Tibial nerve (tissue), 4 donors: ENCODE results near the gene CCDC122. TPM values are rescaled to one million over a fixed set of nuclear protein-coding genes. Genes with fewer than 3 reads are reported as not detected.

Experiments
- DNase-seq, 2 donors: peaks; one replicate each; pipeline ENCODE4 v3.0.0-alpha.2; 2019; ENCODE audit warnings: low spot score in 2 of 2
- H3K27ac ChIP-seq, 4 donors: fragments of 200-600 bp; sonication (generic) in 3 of 4; one replicate each; pipeline ENCODE4 v1.5.1; 2017 to 2019; ENCODE audit warnings: mild to moderate bottlenecking in 1 of 4
- H3K27me3 ChIP-seq, 2 donors: fragments of 200-600 bp; sonication (generic) in 1 of 2; one replicate each; pipeline versions ENCODE4 v1.5.1 to v1.6.0; 2017 to 2019
- H3K36me3 ChIP-seq, 3 donors: fragments of 200-600 bp; sonication (generic); one replicate each; pipeline ENCODE4 v1.5.1; 2018 to 2019
- H3K4me1 ChIP-seq, 4 donors: fragments of 200-600 bp; sonication (generic) in 3 of 4; one replicate each; pipeline ENCODE4 v1.5.1; 2017 to 2019
- H3K4me3 ChIP-seq, 4 donors: fragments of 200-600 bp; sonication (generic) in 3 of 4; one replicate each; pipeline ENCODE4 v1.5.1; 2017 to 2019; ENCODE audit warnings: mild to moderate bottlenecking in 1 of 4, moderate library complexity in 1 of 4
- H3K9me3 ChIP-seq, 4 donors: fragments of 200-600 bp; sonication (generic) in 3 of 4; one replicate each; pipeline ENCODE4 v1.5.1; 2017 to 2019
- EP300 ChIP-seq, 2 donors: sonication (generic); formaldehyde crosslinking; IDR thresholded peaks; one replicate each; pipeline ENCODE4 v1.6.1; 2017; ENCODE audit warnings: antibody characterized with exemption in 2 of 2, mild to moderate bottlenecking in 1 of 2
- POLR2A ChIP-seq, 2 donors: fragments of 450-650 bp; IDR thresholded peaks; one replicate each; pipeline ENCODE4 v1.6.1; 2017; ENCODE audit warnings: antibody characterized with exemption in 2 of 2, mild to moderate bottlenecking in 2 of 2, moderate library complexity in 2 of 2
- WGBS, 2 donors: methylation state at CpG; one replicate each; pipeline ENCODE4 v1.1.5; 2018; 5-methylcytosine and 5-hydroxymethylcytosine counted together
- total RNA-seq, 4 donors: library from RNA; depleted of rRNA; stranded (reverse); fragments of >200 nt; gene quantifications; one replicate each; pipeline ENCODE4 v1.1.0, GENCODE V29; 2016
- TF ChIP-seq, protein P1 (sequence below), 5 experiments: fragments of 200-600 bp in 3 of 5; fragments of 450-650 bp in 2 of 5; sonication (generic) in 3 of 5; IDR thresholded peaks; one replicate each; pipeline ENCODE4 v1.5.1; 2016 to 2019; ENCODE audit warnings: antibody characterized with exemption in 5 of 5, mild to moderate bottlenecking in 3 of 5, moderate library complexity in 2 of 5

Gene CCDC122
- total RNA-seq, 4 donors from 2014 or later: 1.0 to 5.7 (median 2.5) TPM

DNA sequence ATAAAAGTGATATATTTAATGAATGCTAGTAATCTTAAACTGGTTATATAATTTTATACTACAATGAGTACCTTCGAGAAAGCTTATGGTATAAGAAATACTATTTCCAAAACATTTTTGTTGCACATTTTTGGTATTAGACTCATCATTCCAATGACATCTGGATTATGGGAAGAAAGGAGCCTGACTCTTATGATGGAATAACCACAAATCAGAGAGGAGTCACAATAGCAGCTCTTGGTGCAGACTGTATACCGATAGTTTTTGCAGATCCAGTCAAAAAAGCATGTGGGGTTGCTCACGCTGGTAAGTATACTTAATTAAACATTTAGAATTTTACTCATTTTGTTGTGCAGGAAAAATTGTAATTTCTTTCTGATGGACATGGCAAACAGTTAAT, 4.1 kb upstream of the CCDC122 start:
- no peak overlapping the region for H3K4me3 ChIP-seq
- no peaks in the 10 kb centered on the region for H3K9me3 ChIP-seq
- no peak overlapping the region for H3K27ac ChIP-seq
- no peak for DNase-seq
- TF ChIP-seq, protein P1, sequence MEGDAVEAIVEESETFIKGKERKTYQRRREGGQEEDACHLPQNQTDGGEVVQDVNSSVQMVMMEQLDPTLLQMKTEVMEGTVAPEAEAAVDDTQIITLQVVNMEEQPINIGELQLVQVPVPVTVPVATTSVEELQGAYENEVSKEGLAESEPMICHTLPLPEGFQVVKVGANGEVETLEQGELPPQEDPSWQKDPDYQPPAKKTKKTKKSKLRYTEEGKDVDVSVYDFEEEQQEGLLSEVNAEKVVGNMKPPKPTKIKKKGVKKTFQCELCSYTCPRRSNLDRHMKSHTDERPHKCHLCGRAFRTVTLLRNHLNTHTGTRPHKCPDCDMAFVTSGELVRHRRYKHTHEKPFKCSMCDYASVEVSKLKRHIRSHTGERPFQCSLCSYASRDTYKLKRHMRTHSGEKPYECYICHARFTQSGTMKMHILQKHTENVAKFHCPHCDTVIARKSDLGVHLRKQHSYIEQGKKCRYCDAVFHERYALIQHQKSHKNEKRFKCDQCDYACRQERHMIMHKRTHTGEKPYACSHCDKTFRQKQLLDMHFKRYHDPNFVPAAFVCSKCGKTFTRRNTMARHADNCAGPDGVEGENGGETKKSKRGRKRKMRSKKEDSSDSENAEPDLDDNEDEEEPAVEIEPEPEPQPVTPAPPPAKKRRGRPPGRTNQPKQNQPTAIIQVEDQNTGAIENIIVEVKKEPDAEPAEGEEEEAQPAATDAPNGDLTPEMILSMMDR (IDR thresholded peaks at IDR 0.05): no peak
- no peak for TF ChIP-seq EP300 (IDR thresholded peaks at IDR 0.05)
- no peak for TF ChIP-seq POLR2A (IDR thresholded peaks at IDR 0.05)
- peaks cover 0 to 6% (median 0%) of the 10 kb centered on the region in 3 donors for H3K36me3 ChIP-seq
- peaks cover 0 to 14% (median 8%) of the 10 kb centered on the region in 4 donors for H3K4me1 ChIP-seq
- WGBS, 2 donors: 91 to 92% methylated on average over 3 of the region's 3 CpGs
- no peaks in the 10 kb centered on the region for H3K27me3 ChIP-seq

DNA sequence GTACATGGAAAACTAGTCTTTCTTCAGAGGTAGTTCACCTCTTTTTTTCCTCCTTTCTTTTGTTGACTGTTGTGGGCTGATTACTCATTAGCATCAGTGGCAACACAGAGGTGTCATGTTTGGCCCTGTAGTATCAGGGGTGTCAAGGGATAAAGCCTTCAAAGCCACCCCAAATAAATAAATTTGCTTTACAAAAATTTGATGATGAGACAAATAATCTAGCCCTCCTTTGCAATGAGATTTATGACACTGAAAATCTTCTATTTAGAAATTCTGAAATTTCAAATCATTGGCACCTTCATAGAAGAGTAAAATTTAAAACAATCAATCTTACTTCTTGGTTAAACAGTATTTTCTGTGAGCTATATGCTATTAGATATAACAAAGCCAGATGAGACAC, 2.0 kb upstream of the CCDC122 start:
- peaks cover 0 to 22% (median 18%) of the 10 kb centered on the region in 4 donors for H3K4me1 ChIP-seq
- DNase-seq: no peak
- H3K27me3 ChIP-seq: no peaks in the 10 kb centered on the region
- H3K36me3 ChIP-seq: peaks cover 0 to 6% (median 0%) of the 10 kb centered on the region in 3 donors
- H3K27ac ChIP-seq: no peak overlapping the region
- H3K4me3 ChIP-seq: no peak overlapping the region
- H3K9me3 ChIP-seq: no peaks in the 10 kb centered on the region
- TF ChIP-seq EP300 (IDR thresholded peaks at IDR 0.05) (no peak), POLR2A (IDR thresholded peaks at IDR 0.05) (no peak)
- TF ChIP-seq, protein P1 (IDR thresholded peaks at IDR 0.05): no peak

DNA sequence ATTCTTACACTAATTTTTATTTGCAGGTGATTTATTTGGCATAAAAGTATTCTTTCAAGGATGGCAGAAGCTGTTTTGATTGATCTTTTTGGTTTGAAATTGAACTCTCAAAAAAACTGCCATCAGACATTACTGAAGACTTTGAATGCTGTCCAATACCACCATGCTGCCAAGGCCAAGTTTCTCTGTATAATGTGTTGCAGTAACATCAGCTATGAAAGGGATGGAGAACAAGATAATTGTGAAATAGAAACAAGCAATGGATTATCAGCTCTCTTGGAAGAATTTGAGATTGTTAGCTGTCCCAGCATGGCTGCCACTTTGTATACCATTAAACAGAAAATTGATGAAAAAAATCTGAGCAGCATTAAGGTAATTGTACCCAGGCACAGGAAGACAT, 1.4 kb upstream of the CCDC122 start:
- H3K36me3 ChIP-seq: peaks cover 0 to 6% (median 0%) of the 10 kb centered on the region in 3 donors
- DNase-seq: no peak
- H3K27me3 ChIP-seq: no peaks in the 10 kb centered on the region
- H3K4me1 ChIP-seq: peaks cover 0 to 22% (median 18%) of the 10 kb centered on the region in 4 donors
- H3K27ac ChIP-seq: peak overlapping the region in 1 of 4 donors; percentile 93
- TF ChIP-seq EP300 (IDR thresholded peaks at IDR 0.05) (no peak), POLR2A (IDR thresholded peaks at IDR 0.05) (no peak)
- TF ChIP-seq, protein P1 (IDR thresholded peaks at IDR 0.05): no peak
- no peaks in the 10 kb centered on the region for H3K9me3 ChIP-seq
- H3K4me3 ChIP-seq: no peak overlapping the region

DNA sequence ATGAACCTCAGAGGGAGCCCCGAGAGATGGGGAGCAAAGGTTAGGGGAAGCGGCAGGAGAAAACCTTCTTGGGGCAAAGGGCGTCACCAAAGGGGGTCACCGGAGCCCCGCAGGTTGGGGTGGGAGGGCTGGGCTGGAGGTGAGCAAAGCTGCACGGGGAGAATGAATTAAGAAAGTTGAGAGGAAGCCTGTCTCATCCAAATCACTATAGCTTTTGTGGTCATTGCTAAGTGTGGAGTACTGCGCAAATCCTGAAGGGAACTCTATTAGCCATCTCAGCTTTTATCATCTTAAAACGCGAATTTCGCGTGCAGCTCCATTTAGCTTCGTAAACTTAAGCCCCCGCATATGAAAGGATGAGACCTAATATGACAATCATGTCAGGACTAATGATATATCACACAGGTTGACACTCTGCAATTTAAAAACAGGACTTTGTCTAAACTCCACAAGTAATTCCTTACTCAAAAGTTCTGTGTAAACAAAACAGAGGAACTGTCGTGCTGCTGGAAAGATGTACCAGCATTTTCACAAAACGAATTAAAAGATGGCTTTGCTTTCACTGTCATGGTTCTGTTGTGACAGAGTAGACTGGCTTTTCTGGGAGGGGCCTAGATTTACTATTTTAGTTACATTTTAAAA, 795 bp upstream of the CCDC122 start:
- Histone ChIP-seq H3K27ac (peak overlapping the region in 3 of 4 donors; percentile 93 to 99 (median 96)), H3K27me3 (no peaks in the 10 kb centered on the region), H3K36me3 (peaks cover 0 to 4% (median 0%) of the 10 kb centered on the region in 3 donors), H3K9me3 (no peaks in the 10 kb centered on the region), H3K4me1 (peaks cover 0 to 22% (median 18%) of the 10 kb centered on the region in 4 donors), H3K4me3 (peak overlapping the region; percentile 75 to 94 (median 88))
- 52 to 53% methylated on average over 15 of the region's 15 CpGs for WGBS, 2 donors
- DNase-seq: no peak
- TF ChIP-seq POLR2A (IDR thresholded peaks at IDR 0.05) (no peak), EP300 (IDR thresholded peaks at IDR 0.05) (no peak)
- TF ChIP-seq, protein P1 (IDR thresholded peaks at IDR 0.05): no peak

DNA sequence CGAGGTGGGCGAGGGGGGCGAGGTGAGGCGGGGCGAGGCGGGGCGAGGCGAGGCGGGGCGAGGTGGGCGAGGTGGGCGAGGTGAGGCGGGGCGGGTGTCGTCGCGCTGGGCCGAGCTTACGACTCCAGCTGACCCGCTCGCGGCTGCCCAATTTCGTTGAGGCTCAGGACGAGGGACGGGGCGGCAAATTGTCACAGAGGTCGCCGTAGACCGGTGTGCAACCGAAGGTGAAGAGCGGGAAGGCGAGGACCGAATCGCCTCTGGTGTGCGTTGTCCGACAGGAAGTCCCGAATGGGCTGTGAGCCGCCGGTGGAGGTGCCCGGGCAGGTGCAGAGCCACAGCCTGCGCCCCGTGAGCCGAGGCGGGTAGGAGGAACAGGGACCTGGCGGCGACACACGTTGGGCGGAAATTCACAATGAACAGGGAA, 228 bp upstream of the CCDC122 start, which contains the start of gene LACC1:
Gene LACC1, plus strand, starts transcription at position 150 of the 427 bp plus-strand sequence. CDS start 1,082 bp downstream, outside the sequence.
- Histone ChIP-seq H3K27ac (peak within 1 kb of the TSS; percentile 79 to 99 (median 94)), H3K4me1 (peaks cover 0 to 22% (median 18%) of the 10 kb centered on the region in 4 donors), H3K4me3 (peak within 1 kb of the TSS; percentile 75 to 94 (median 88)), H3K36me3 (no peaks in the 10 kb centered on the region), H3K9me3 (no peaks in the 10 kb centered on the region), H3K27me3 (no peaks in the 10 kb centered on the region)
- DNase-seq: peak in 1 of 2 donors; percentile 13
- TF ChIP-seq EP300 (IDR thresholded peaks at IDR 0.05): no peak
- TF ChIP-seq, protein P1 (IDR thresholded peaks at IDR 0.05): no peak
- TF ChIP-seq POLR2A (IDR thresholded peaks at IDR 0.05): no peak
- 3 to 6% methylated on average over 15 to 42 of the region's 48 CpGs for WGBS, 2 donors
